ENCODE measurements around the gene NPAS2.

- no peak for TF ChIP-seq CTCF (IDR thresholded peaks at IDR 0.05; ENCODE audit: low read length)
- no peak for TF ChIP-seq EZH2 (optimal IDR thresholded peaks at IDR 0.05; ENCODE audit: low read depth, low read length)
- no peak for TF ChIP-seq EZH2phosphoT487 (IDR thresholded peaks at IDR 0.05; ENCODE audit: low read length)
Observed at GRCh38 chr2:100929147-100929546, 109.2 kb downstream of the NPAS2 start.

Data from MM.1S (cell line).